ENCODE measurements around the gene UCHL3.

UCHL3 gene

GRCh38 chr13:75628801-75629200, 79.2 kb downstream of the UCHL3 start:
- DNase-seq (ENCODE audit: low spot score) = no peak

GRCh38 chr13:75633285-75633684, 83.7 kb downstream of the UCHL3 start:
- no peak for DNase-seq (ENCODE audit: low spot score)

- peak; percentile 30 for DNase-seq (ENCODE audit: low spot score)
These were observed 85.7 kb downstream of the UCHL3 start for GRCh38 chr13:75635101-75635827.

- peak; percentile 39 for DNase-seq (ENCODE audit: low spot score)
These were observed 86.3 kb downstream of the UCHL3 start, which contains the start of gene LMO7 for GRCh38 chr13:75635828-75636435. TSS of gene LMO7 (plus strand) at chr13:75636330. CDS start at chr13:75636658, 328 bp downstream.

GRCh38 chr13:75636436-75637180, 87.0 kb downstream of the UCHL3 start:
- DNase-seq (ENCODE audit: low spot score) = peak; percentile 42

GRCh38 chr13:75637181-75637750, 87.7 kb downstream of the UCHL3 start:
- no peak for DNase-seq (ENCODE audit: low spot score)

GRCh38 chr13:75639454-75639853, 89.9 kb downstream of the UCHL3 start:
- no peak for DNase-seq (ENCODE audit: low spot score)

GRCh38 chr13:75641026-75641425, 91.4 kb downstream of the UCHL3 start:
- DNase-seq (ENCODE audit: low spot score) = no peak

- no peak for DNase-seq (ENCODE audit: low spot score)
These were observed 93.6 kb downstream of the UCHL3 start for GRCh38 chr13:75643182-75643581.

GRCh38 chr13:75643693-75644092, 94.1 kb downstream of the UCHL3 start:
- DNase-seq (ENCODE audit: low spot score) = no peak

- DNase-seq (ENCODE audit: low spot score) = no peak
These were observed 95.5 kb downstream of the UCHL3 start for GRCh38 chr13:75645141-75645540.

GRCh38 chr13:75647126-75647784, 97.7 kb downstream of the UCHL3 start:
- no peak for DNase-seq (ENCODE audit: low spot score)

- DNase-seq (ENCODE audit: low spot score) = no peak
These were observed 98.9 kb downstream of the UCHL3 start for GRCh38 chr13:75648446-75648845.

GRCh38 chr13:75651013-75651412, 101.4 kb downstream of the UCHL3 start:
- DNase-seq (ENCODE audit: low spot score) = no peak

GRCh38 chr13:75652726-75653125, 103.1 kb downstream of the UCHL3 start:
- DNase-seq (ENCODE audit: low spot score) = no peak

All from HuH-7 (cell line).